ENCODE results near the gene TIMP2.

The TIMP2 gene

GRCh38 chr17:78840780-78841611 lies 84.2 kb downstream of the TIMP2 start, which contains the start of gene USP36:
Gene USP36 (minus strand): TSS chr17:78840814. CDS start chr17:78836363, 4,451 bp downstream.
- peak; percentile 97 for TF ChIP-seq MAX (IDR thresholded peaks at IDR 0.05; ENCODE audit: low read depth, low read length)
- peak; percentile 95 for TF ChIP-seq MYC (IDR thresholded peaks at IDR 0.05; ENCODE audit: low read depth, low read length)
- peak; percentile 83 for TF ChIP-seq POLR2A (IDR thresholded peaks at IDR 0.05; ENCODE audit: extremely low read depth, insufficient read length)
- no peak for TF ChIP-seq CTCF (IDR thresholded peaks at IDR 0.05; ENCODE audit: low read depth, low read length)
- peak within 1 kb of the TSS; percentile 82 for H3K4me3 ChIP-seq (ENCODE audit: low read depth, low read length)
- peak; percentile 99 for DNase-seq (ENCODE audit: low read depth)

GRCh38 chr17:78840530-78840779 lies 84.7 kb downstream of the TIMP2 start:
- no peak for DNase-seq (ENCODE audit: low read depth)
- no peak for TF ChIP-seq CTCF (IDR thresholded peaks at IDR 0.05; ENCODE audit: low read depth, low read length)
- TF ChIP-seq MAX (IDR thresholded peaks at IDR 0.05; ENCODE audit: low read depth, low read length), result no peak
- no peak for TF ChIP-seq POLR2A (IDR thresholded peaks at IDR 0.05; ENCODE audit: extremely low read depth, insufficient read length)
- no peak for TF ChIP-seq MYC (IDR thresholded peaks at IDR 0.05; ENCODE audit: low read depth, low read length)
- peak overlapping the region; percentile 82 for H3K4me3 ChIP-seq (ENCODE audit: low read depth, low read length)

- TF ChIP-seq CTCF (IDR thresholded peaks at IDR 0.05; ENCODE audit: low read depth, low read length) (no peak), MYC (IDR thresholded peaks at IDR 0.05; ENCODE audit: low read depth, low read length) (peak; percentile 29; the same call in 1 of the 2 replicates), POLR2A (IDR thresholded peaks at IDR 0.05; ENCODE audit: extremely low read depth, insufficient read length) (no peak), MAX (IDR thresholded peaks at IDR 0.05; ENCODE audit: low read depth, low read length) (peak; percentile 65)
- peak; percentile 56 for DNase-seq (ENCODE audit: low read depth)
- peak overlapping the region; percentile 82 for H3K4me3 ChIP-seq (ENCODE audit: low read depth, low read length)
These were observed 85.2 kb downstream of the TIMP2 start for GRCh38 chr17:78839762-78840529.

GRCh38 chr17:78839235-78839761 lies 85.9 kb downstream of the TIMP2 start:
- peak; percentile 14 for DNase-seq (ENCODE audit: low read depth)
- TF ChIP-seq MAX (IDR thresholded peaks at IDR 0.05; ENCODE audit: low read depth, low read length) (no peak), CTCF (IDR thresholded peaks at IDR 0.05; ENCODE audit: low read depth, low read length) (no peak), MYC (IDR thresholded peaks at IDR 0.05; ENCODE audit: low read depth, low read length) (no peak), POLR2A (IDR thresholded peaks at IDR 0.05; ENCODE audit: extremely low read depth, insufficient read length) (no peak)
- peak overlapping the region; percentile 82 for H3K4me3 ChIP-seq (ENCODE audit: low read depth, low read length)

GRCh38 chr17:78838574-78839005 lies 86.6 kb downstream of the TIMP2 start:
- H3K4me3 ChIP-seq (ENCODE audit: low read depth, low read length), result peak overlapping the region; percentile 82
- DNase-seq (ENCODE audit: low read depth), result no peak
- TF ChIP-seq MYC (IDR thresholded peaks at IDR 0.05; ENCODE audit: low read depth, low read length), result no peak
- no peak for TF ChIP-seq CTCF (IDR thresholded peaks at IDR 0.05; ENCODE audit: low read depth, low read length)
- no peak for TF ChIP-seq MAX (IDR thresholded peaks at IDR 0.05; ENCODE audit: low read depth, low read length)
- TF ChIP-seq POLR2A (IDR thresholded peaks at IDR 0.05; ENCODE audit: extremely low read depth, insufficient read length), result no peak
